ENCODE results near the gene ATP1A3. TPM values are rescaled to one million over a fixed set of nuclear protein-coding genes. Genes with fewer than 3 reads are reported as not detected.

The ATP1A3 gene
- total RNA-seq, 1 experiment from 2014 or later, result 34.7 TPM

- ChIA-PET POLR2A (no interaction called here), RAD21 (ENCODE audit: low non-redundant PET in 1 of 2, low total read pairs in 2 of 2, uncharacterized antibody in 2 of 2, unreplicated experiment in 2 of 2) (no interaction called here), CTCF (no interaction called here)
- no peak for TF ChIP-seq ELF1 (IDR thresholded peaks at IDR 0.05; ENCODE audit: borderline replicate concordance, low read depth)
- TF ChIP-seq SP1 (IDR thresholded peaks at IDR 0.05; ENCODE audit: low read depth), result no peak
- TF ChIP-seq ZBTB33 (IDR thresholded peaks at IDR 0.05; ENCODE audit: extremely low read depth, insufficient replicate concordance, low read length), result no peak
- no peak for TF ChIP-seq POLR2AphosphoS5 (IDR thresholded peaks at IDR 0.05; ENCODE audit: low read depth, low read length)
- no peak for TF ChIP-seq EGR1 (IDR thresholded peaks at IDR 0.05; ENCODE audit: low read depth)
- TF ChIP-seq REST (IDR thresholded peaks at IDR 0.05; ENCODE audit: low read depth), result no peak
- TF ChIP-seq EZH2phosphoT487 (IDR thresholded peaks at IDR 0.05; ENCODE audit: borderline replicate concordance), result no peak
- TF ChIP-seq SRF (IDR thresholded peaks at IDR 0.05; ENCODE audit: low read depth), result no peak
- TF ChIP-seq FOSL1 (IDR thresholded peaks at IDR 0.05; ENCODE audit: low read depth), result no peak
- TF ChIP-seq EZH2 (IDR thresholded peaks at IDR 0.05), result no peak
- TF ChIP-seq YY1 (IDR thresholded peaks at IDR 0.05; ENCODE audit: extremely low read depth, insufficient replicate concordance, low read depth, low read length), result no peak
- no peak for TF ChIP-seq SIN3A (IDR thresholded peaks at IDR 0.05; ENCODE audit: low read depth)
- TF ChIP-seq ZNF274 (IDR thresholded peaks at IDR 0.05; ENCODE audit: low read depth, low read length), result no peak
- no peak for TF ChIP-seq MAX (IDR thresholded peaks at IDR 0.05)
- no peak for TF ChIP-seq RAD21 (IDR thresholded peaks at IDR 0.05; ENCODE audit: low read depth)
- TF ChIP-seq ZFX (IDR thresholded peaks at IDR 0.05), result no peak
- no peak for TF ChIP-seq ATF3 (IDR thresholded peaks at IDR 0.05)
- no peak for TF ChIP-seq TCF7L2 (IDR thresholded peaks at IDR 0.05; ENCODE audit: borderline replicate concordance, extremely low read depth, insufficient read depth, insufficient read length)
- TF ChIP-seq JUND (IDR thresholded peaks at IDR 0.05), result no peak
- BruUV-seq (replicated peaks), result no TSS peak
- Histone ChIP-seq H3K27ac (ENCODE audit: low read depth, low read length) (no peak overlapping the region), H4K20me1 (ENCODE audit: insufficient read depth) (no peaks in the 10 kb centered on the region), H3K9me3 (ENCODE audit: control insufficient read depth in 1 of 2, insufficient read depth in 1 of 2, low read depth in 1 of 2, low read length in 2 of 2) (no peaks in the 10 kb centered on the region), H3K4me3 (replicated peaks in 1 of 2; ENCODE audit: low read depth in 1 of 2, low read length in 2 of 2) (no peak overlapping the region), H3K79me2 (ENCODE audit: insufficient read depth, low read length) (no peaks in the 10 kb centered on the region), H3K4me2 (ENCODE audit: low read length) (no peak overlapping the region), H3K9me2 (ENCODE audit: insufficient read depth) (no peaks in the 10 kb centered on the region), H2AFZ (ENCODE audit: low read depth, low read length, poor library complexity, severe bottlenecking) (no peak overlapping the region), H3K4me1 (ENCODE audit: control insufficient read depth in 1 of 2, insufficient read depth in 2 of 2, low read length in 2 of 2) (no peaks in the 10 kb centered on the region), H3K9ac (ENCODE audit: low read length) (no peak overlapping the region), H3K36me3 (ENCODE audit: control insufficient read depth in 1 of 2, insufficient read depth in 2 of 2, low read length in 2 of 2) (no peaks in the 10 kb centered on the region), H3K27me3 (ENCODE audit: insufficient read depth, low read length) (no peaks in the 10 kb centered on the region)
- ATAC-seq (no peak), DNase-seq (ENCODE audit: low read depth, low spot score) (no peak)
- intact Hi-C loops (cut with micrococcal nuclease), result no loop called here
Observed at GRCh38 chr19:41921577-41922576, 72.2 kb downstream of the ATP1A3 start.
